ENCODE measurements around the gene SIGLEC9. TPM values are rescaled to one million over a fixed set of nuclear protein-coding genes. Genes with fewer than 3 reads are reported as not detected.
A peak's percentile ranks its signal among the peaks of the same experiment; 100 is the strongest.

Gene SIGLEC9
- total RNA-seq, 1 donor from 2014 or later: 0.78 TPM

DNA sequence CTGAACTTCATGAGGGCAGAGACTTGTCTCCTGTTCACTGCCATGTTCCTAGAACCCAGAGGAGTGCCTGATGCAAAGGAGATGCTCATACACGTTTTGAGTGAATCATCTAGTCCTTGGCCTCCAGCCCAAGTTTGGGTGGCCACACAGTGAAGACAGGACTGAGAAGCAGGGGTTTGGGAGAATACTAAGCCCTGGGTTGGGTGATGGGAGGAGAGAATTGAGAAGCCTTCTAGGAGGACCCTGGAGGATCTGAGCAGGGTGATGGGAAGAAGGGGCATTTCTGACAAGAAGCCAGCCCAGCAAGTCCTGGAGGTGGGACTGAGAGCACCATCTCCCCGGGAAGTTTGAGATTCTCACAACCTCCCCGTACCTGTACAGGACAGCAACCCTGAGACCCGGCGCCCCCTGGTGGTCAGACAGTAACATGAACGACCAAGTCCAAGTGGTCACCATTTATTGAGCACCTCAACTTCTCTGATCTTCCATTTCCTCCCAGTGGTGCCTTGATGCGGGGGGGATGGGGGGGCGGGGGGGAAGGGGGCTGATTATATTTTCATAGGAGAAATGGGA, 27.5 kb upstream of the SIGLEC9 start:
- no peak for DNase-seq

DNA sequence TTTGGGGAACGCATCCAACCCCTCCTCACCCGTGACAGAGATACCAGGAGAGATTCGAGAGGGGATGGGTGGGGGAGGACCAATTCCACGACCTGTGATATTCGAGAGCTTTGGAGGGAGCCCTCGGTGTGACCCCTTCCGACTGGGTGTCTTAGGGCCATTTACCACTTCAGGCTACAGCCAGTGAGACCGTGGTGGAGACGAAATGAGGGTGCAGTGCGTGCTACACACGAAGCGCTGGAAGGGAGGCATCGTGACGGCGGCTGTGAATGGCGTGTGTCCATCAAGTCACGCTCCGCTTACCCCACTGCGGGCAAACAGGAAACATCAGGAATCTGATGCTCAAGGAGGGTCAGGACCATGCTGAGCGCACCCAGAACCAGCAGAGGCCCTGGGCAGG, 26.9 kb upstream of the SIGLEC9 start:
- DNase-seq: no peak

DNA sequence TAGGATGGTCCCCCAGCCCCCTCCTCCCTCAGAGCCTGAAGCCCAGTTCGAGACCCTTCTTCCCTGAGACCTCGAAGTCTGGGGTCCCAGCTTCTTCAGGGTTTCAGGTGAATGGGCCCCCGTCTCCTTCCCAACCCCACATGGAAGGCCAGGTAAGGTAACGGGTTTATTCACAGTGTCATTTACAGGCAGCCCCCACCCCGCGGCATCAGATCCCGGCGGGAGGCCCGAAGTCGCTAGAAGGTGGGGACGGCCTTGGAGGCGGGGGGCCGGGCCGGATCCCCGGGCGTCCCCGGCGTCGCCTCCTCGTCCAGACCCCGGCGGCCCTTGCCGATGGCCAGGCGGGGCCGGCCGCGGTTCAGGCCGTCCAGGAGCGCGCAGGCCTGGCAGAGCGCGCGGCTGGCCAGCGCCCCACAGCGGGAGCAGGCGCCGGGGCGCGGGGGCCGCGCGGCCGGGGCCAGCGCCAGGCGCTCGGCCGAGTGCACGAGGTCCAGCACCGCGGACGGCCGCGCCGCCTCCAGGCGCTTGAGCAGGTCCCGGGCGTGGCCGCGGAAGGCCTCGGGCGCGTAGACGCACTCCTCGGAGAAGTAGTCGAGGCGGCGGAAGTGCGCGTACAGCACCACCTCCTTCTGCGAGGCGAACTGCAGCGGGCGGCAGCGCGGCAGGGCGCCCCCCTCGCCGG, 26.2 kb upstream of the SIGLEC9 start:
- DNase-seq: no peak

DNA sequence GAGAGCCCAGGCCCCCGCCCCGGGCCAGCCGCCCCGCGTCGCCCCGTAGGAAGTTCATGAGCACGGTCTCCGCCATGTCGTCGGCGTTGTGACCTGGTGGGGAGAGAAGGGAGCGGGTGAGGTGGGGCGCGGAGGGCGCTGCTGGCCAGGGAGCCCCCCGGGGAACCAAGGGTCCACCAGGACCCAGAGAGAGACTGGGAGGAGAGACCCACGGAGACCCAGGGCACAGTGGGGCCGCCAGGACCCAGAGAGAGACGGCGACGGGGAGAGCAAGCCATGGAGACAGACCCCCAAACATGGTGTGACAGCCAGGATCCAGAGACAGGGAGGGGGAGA, 25.7 kb upstream of the SIGLEC9 start:
- DNase-seq: no peak

DNA sequence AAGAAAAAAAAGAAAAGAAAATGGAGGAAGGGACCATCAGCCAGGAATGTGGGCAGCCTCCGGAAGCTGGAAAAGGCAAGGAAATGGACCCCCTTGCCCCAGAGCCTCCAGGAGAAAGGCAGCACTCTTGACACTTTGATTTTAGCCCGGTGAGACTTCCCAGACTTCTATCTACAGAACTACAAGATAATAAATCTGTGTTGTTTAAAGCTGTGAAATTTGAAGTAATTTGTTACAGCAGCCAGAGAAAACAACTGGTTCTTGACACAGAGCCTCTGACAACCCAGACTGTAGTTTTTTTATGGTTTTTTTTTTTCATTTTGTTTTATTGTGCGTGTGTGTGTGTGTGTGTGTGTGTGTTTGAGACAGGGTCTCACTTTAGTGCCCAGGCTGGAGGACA, 24.1 kb upstream of the SIGLEC9 start:
- DNase-seq: no peak

DNA sequence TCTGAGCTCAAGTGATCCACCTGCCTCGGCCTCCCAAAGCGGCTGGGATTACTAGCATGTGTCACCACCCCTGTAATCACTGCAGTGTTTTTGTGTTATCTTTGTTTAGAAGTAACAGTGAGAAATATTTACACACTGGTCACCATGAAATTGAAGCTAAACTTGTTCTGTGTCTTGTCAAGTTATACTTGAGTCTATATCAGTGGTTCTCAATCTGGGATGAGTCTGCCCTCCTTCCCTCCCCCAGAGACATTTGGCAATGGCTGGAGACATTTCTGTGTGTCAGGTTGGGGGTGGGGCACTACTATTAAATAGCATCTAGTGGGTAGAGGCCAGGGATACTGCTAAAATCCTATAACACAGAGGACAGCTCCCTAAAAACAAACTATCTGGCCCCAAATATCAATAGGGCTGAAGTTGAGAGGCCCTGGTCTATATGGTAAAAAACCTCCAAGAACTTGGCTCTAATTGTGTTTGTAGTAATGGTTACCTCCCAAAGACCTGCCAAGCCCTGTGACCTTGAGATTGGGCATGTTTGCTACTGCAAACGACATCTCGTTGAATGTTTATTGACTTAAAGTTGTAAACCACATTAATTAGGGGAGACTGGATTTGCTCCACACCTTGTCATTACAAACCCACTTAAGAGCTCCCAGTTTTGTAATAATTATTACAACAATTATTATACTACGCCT, 23.4 kb upstream of the SIGLEC9 start:
- no peak for DNase-seq

DNA sequence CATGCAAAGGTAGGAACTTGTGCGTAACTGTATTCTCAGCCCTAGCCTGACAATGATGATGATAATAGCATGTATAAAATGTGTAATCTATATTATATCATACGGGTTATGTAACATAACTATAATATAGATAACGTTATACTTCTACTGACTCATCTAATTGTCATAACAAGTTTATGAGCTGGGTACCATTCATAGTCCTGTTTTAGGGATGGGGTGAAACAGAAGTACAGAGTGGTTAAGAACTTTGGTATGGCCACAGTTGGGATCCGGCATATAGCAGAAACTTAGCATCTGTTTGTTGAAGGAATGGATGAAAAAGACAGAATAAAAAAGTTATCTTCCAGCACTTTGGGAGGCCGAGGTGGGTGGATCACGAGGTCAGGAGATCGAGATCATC, 21.7 kb upstream of the SIGLEC9 start:
- no peak for DNase-seq

DNA sequence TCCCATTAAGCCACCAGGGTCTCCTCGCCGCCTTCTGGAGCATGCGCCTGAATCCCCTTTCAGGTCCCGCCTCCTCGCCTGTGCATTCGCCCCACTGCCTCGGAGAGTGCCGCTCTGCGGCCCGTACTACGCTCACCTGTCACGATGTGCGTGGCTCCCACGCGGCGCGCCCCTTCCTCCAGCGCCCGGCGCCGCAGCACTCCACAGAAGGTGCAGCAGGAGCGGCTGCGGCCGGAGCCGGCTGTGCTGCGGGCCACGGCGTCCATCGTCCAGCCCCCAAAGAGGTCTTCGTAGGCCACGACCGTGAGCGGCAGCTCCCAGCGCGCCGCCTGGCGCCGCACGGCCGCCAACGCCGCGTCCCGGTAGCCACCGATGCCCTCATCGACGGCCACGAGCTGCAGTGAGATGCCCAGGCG, 20.8 kb upstream of the SIGLEC9 start:
- no peak for DNase-seq

DNA sequence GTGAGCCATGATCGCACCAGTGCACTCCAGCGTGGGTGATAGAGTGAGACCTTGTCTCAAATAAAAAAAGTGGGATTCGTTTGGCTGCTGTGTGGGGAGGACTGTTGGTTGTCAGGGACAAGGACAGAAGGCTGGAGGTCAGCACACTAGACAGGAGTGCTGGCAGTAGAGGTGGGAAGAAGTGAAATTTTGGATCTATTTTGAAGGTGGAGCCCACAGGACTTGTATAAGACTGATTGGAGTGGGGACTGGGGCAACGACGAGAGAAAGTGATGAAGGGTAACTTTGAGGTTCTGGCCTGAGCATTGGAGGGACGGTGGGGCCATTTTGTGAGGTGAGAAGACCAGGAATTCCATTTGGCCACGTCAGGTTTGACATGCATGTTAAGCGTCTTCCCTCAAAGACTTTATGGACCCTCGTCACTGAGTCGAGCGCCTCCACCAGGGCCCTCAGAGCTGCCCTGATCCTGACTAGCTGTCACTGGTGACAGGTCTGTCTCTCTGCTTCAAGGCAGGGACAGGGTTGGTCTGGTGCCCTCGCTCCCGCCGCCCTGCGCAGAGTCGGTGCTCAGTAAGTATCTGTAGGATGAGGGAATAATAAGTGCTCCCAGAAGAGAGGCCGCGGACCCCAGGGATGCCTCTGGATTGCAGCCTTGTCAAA, 17.2 kb upstream of the SIGLEC9 start:
- DNase-seq: no peak

DNA sequence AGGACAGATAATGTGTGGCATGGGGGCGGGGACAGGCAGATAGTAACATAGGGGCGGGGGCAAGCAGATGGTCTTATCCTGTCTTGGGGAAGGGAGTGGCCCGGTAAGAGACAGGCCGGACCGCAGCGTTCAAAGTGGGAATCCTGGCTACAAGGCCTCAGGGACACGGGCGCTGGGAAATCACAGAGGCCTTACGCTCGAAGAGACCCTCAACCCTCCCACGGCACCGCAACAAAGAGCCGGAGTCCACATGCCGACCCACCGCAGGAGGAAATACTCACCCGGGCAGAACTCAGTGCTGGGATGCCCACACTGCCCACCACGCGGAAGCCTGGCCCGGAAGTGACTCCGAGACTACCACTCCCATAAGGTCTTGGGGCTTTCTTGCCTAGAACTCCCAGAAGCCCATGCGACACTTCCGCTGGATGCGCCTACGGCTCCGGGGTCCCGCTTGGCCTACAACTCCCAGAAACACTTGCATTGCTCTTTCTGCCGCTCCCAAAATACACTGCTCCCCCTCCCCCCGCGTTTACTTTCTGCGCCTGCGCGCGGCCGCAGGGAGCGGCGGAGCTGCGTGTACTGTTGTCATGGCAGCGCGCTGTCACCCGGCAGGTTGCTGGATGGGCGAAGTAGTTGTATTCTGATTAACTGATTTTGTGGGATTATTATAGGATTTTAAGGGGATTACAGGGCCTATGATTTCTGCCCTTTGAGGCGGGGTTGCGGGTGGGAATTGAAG, 16.5 kb upstream of the SIGLEC9 start, which contains the start of gene CTU1:
Gene CTU1 (minus strand): TSS at position 344 of the 739 bp plus-strand sequence. CDS start 3,840 bp downstream, outside the sequence.
- DNase-seq: peak; percentile 98

DNA sequence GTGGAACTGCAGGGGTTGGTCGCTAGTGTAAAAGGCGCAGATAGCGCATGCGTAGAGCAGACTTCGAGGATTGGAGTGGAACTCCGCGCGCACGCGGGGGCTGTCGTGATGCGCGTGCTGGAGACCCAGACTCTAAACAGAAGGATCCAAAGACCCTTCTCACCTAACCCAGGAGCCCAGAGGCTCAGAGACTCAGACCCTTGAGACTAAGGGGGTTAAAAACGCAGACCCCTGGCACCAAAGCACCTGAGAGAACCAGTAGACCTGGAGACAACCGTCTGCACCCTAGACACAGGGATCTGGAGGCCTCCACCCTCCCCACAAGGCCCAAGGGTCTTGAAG, 15.9 kb upstream of the SIGLEC9 start:
- DNase-seq: no peak

DNA sequence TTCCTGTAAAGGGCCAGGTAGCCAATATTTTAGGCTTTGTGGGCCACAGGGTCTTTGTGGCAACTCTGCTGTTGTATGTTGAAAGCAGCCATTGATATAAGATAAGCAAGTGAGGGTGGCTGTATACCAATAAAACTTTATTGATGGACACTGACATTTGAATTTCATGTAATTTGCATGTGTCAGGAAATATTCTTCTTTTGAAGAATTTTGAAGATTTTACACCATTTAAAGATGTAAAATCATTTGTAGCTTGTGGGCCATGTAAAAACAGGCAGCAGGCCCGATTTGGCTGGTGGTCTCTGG, 14.1 kb upstream of the SIGLEC9 start:
- DNase-seq: no peak

DNA sequence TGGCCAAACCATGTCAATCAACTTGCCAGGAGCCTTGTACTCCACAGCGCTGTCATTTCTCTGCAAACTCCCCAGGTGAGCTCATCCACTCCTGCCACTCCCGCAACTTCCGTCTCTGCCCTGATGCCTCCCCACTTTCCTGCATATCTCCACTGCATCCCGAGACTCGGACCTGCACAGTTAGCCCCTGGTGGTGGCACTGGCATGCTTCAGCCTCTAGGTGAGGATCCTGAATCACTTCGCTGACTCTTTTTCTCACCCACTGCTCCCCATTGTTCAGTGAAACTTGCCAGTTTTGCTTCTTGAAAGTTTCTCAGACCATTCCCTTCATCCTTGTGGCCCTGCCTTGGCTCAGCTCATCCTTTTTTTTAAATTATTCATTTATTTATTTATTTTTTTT, 13.1 kb upstream of the SIGLEC9 start:
- DNase-seq: no peak

DNA sequence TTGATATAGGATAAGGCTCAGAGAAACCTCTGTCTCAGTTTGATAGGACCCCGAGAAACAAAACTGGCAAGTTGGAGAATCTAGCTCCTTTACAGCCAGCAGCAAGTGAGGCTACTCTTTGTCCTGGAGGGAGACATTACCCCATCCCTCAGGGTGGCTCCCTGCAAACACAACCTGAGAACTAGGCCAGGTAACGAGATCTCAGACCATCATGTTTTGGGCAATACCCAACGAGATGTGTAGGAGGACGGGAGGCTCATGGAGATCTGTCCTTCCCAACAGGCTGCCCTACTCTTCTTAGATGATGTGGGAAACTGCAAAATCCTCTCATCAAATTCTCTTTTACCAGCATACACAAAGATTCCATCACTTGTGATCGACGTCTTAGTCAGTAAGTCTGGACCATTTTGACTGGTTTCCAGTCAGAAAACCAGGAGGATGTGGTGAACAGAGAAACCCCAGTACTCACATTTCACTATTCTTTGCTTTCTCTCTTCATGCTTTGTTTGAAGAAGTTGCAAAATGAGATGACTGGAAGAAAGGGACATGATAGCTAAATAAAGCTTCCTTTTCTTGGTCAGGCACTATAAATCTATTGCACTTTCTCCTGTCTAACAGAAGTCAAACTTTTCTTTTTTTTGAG, 10.5 kb upstream of the SIGLEC9 start:
- no peak for DNase-seq

DNA sequence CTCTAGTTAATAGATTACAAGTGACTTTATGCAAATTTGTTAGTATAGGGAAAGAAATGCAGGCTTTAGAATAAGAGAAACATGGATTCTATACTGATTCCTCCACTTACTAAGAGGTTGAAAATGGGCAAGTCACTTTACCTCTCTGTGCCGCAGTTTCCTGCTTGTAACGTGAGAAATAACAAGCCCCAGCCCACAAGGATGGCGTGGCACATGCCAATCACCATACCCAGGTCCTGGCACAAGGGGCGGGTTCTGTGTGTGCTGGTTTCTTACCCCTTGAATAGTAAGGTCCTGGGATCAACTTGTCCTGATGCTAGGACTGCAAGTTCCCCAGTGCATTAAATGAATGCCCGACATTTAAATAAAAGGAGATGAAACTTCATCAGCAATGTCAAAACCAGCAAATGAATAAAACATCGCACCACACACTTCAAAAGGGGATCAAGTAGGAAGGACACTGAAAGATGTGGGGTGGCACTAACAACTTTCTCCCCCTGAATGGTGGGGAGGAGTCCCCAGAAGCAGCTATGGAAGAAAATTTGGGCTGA, 7.9 kb upstream of the SIGLEC9 start:
- no peak for DNase-seq

DNA sequence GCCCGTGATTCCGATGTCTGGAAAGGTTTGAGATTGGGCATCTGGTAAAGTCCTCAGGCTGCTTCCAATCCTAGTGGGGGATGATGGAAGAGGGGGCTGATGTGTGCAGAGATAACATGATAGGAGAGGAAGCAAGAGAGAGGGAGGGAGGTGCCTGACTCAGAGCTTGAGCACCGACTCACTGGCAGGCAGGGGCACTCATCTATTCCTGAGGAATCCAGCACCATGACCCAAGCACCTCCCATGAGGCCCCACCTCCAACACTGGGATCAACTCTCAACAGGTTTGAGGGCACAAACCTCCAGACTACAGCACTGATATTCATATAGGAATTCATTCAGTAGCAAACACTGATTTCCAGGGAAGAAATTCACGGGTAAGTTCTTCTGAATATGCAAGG, 5.6 kb upstream of the SIGLEC9 start:
- no peak for DNase-seq

DNA sequence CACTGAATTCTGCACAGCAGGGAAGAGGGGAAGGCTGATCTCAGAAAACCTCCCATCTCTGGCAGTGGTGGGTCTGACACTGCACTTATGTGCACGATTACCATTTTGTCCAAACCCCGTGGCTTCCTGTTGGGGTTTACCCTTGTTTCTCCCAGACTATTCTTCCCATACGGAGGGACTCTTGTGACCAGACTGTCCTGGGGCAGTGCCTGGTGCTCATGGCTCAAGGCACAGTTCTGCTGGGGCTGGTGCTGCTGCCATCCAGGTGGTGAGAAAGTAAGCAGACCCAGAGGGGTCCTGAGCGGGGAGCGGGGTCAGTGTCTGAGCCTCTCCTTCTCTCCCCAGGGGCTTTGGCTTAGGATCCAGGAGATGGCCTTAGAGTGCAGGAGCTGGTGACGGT, 5.1 kb upstream of the SIGLEC9 start:
- no peak for DNase-seq

DNA sequence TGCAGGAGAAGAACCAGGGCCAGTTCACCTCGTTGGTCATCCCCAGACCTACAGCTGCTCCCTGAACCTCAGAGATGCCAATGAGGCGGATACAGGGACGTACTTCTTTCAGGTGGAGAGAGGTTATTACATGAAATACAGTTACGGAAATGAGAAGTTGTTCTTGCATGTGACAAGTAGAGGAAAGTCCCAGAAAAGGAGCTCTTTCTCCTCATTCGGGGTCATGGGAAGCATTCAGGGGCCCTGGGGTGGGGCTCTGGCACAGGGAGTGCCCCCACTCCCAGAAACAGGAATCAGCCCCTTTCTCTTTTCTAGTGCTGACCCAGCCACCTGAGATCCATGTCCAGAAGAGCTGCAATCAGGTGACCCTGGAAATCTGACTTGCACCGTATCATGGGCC, 4.5 kb upstream of the SIGLEC9 start:
- DNase-seq: no peak

DNA sequence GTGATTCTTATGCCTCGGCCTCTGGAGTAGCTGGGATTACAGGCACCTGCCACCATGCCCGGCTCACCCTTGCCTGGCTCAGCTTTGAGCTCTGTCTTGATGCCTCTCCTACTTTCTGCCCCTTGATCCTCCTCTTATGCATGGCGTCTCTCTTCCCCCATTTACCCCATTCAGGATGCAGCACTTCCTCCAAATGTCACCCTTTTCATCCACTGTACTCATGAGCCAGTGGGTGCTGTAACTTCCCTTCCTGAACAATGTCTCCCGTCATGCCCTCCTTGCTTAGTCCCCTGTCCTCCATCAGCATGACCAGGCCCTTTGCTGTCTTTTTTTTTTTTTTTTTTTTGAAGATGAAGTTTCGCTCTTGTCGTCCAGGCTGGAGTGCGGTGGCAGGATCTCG, 3.4 kb upstream of the SIGLEC9 start:
- no peak for DNase-seq

DNA sequence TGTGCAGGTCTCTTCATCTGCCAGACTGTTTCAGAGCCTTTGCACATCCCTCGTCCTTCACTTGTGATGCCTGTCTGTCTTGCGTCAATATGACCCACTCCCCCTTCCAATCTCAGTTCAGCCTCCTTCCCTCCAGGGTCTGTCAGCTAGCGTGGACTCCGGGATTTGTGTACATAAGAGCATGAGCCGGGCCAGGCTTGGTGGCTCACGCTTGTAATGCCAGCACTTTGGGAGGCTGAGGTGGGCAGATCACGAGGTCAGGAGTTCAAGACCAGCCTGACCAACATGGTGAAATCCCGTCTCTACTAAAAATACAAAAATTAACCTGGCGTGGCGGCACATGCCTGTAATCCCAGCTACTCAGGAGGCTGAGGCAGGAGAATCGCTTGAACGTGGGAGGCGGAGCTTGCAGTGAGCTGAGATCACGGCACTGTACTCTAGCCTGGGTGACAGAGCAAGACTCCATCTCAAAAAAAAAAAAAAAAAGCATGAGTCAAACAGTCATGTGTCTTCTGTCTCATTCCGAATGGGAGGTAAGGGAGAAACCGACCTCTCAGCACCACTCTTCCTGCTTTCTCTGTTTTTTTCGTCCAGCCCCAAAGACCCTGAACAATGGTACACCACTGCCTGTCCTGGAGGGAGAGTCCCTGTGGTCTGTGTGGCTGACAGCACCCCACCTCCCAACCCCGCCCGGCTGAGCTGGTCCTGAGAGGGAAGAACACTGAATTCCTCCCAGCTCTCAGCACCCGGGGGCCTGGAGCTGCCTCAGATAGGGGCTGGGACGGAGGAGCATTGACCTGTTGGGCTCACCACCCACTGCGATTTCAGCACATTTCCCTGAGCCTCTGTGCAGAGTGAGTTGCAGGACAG, 2.4 kb upstream of the SIGLEC9 start:
- DNase-seq: no peak

DNA sequence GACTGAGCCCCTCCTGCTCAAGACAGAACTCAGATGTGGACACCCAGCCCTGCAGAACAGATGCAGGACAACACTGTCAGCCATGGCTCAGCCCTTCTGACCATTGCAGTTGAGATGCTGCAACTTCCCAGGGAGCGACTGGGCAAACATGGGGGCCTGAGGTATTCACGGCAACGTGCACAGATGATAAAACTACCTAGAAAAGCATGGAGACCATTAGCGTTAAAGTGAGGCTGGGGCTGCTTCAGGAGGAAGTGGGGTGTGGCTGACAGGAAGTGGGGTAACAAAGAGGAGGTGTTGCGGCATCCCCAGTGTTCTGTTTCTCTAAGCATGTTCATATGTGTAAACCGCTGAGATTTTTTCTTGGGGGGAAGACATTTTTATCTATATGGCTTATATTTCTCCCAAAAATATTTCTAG, 1.3 kb upstream of the SIGLEC9 start:
- no peak for DNase-seq

All from occipital lobe (tissue), 2 donors.